ENCODE results near the gene SLC29A4.
"Not testable (repeated sequence)": the region's sequence is repeated elsewhere in the genome, so short reads cannot be mapped to it uniquely, and the experiment has no call there.

SLC29A4 gene

DNA sequence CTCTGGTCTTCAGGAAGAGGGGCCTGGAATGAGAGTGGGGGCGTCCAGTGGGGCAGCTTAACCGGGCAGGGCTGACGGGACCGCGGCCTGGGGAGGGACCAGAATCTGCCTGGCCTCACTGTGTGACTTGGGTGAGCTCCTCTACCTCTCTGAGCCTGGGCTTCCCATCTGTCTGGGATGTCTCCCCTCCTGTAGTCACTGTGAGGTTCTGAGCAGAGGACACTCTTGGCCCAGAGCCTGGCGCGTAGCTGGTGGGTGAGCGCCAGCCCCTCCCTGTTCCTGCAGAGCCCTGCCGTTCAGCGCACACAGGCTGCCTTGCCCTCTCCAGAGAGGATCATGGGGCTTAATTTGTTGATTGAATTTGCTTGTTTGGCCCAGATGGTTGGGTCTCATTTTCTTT lies 7.2 kb upstream of the SLC29A4 start:
- DNase-seq, result not testable (repeated sequence)

DNA sequence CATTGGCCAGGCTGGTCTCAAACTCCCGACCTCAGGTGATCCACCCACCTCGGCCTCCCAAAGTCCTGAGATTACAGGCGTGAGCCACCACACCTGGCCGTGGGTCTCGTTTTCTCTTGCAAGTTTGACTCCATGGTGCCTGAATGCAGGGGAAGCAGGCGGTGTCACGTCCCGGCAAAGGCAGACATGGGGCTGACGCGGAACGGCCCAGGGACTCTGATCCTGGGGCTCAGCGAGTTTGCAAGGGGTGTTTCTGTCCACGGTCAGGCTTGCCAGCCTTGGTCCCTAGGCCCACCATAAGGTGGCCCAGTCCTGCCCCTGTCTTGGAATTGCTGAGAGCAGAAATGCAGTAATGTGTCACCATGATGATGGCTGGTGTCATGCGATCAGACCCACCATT lies 6.6 kb upstream of the SLC29A4 start:
- DNase-seq, result not testable (repeated sequence)

- DNase-seq, result no peak
Observed at GRCh38 chr7:5276611-5277010, 6.1 kb upstream of the SLC29A4 start.

DNA sequence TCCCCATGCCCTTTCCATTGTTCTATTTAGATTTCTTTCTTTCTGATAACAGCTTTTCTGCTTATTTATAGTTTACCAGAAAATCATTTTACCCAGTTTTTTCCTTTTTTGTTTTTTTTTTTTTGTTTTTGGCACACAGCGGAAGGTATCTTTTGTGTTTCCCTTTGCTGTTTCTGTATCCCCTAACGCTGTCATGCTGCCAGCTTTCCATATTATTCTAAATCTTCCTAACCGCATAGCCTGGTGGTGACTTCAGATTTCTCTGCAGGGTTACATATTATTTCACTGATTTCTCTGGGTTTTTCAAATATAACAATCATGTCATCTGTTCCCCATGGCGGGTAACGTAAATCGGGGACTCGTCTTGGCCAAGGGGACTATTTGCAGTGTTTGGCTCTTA lies 4.0 kb upstream of the SLC29A4 start:
- no peak for DNase-seq

GRCh38 chr7:5279734-5280133 lies 3.0 kb upstream of the SLC29A4 start:
- no peak for DNase-seq

- DNase-seq, result not testable (repeated sequence)
Observed at GRCh38 chr7:5281598-5282500, 894 bp upstream of the SLC29A4 start.

DNA sequence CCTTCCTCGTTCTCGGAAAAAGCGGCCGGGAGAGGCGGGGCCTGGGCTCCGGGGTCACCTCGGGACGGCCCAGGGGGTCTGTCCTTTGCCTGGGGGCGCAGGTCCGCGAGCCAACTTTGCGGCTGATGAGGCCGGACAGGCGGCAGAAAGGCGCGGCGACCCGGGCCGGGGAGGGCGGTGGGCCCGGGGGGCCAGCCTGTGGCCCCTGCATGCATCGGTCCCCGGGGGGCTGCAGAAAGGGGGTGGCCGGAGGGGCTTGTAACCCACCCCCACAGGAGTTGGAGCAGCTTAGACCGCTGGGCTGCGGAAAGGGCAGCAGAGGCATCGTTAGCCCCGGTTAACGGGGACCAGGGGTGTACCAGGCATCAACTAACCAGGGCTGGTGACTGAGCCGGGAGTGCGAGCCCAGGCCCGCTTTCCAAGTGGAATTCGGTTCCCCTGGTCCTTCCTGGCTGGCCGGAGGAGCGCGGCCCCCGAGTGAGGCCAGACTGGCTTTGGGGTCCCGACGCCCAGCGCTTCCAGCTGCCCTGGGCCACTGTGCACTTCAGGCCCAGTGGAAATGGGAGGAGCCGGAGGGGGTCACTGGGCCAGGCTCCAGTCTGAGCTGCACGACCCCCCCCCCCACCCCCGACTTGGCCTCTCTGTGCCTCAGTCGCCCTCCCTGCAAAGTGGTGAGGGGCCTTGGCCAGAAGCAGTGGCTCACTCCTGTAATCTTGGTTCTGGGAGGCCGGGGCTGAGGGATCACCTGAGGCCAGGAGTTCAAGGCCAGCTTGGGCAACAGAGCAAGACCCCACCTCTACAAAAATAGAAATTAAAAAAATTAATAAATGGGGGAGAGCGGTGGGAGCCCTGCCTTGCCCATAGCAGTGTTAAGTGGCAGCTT lies 919 bp downstream of the SLC29A4 start:
- no peak for DNase-seq

- no peak for DNase-seq
Observed at GRCh38 chr7:5284304-5285281, 1.9 kb downstream of the SLC29A4 start.

GRCh38 chr7:5286933-5287332 lies 4.2 kb downstream of the SLC29A4 start:
- no peak for DNase-seq

DNA sequence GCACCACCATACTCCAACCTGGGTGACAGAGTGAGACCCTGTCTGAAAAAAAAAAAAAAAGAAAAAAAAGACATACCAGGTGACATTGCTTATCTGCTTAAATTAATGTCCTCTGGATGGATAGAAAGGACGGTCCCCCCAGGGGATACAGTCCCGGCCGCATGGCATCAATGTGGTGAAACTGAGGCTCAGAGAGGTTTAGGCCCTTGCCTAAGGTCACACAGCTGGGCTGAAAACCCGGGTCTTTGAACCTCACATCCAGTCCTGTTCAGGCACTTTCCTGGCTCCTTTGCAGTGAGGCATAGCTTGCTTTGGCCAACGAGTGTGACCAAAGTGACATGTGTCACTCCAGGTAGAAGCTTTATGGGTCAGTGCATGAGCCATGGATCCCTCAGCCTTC lies 4.6 kb downstream of the SLC29A4 start:
- DNase-seq, result not testable (repeated sequence)

DNA sequence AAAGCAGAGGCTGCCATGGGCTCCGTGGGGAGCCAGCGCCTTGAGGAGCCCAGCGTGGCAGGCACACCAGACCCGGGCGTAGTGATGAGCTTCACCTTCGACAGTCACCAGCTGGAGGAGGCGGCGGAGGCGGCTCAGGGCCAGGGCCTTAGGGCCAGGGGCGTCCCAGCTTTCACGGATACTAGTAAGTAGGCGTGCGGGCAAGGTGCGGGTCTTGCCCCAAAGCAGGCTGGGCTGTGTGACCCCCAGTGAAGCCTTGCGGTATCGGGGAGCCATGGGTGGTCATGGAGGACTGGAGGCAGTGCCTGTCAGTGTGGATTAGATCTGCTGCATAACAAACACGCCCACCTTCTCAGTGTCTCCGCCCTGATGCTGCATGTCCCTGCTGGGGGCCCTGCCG lies 5.1 kb downstream of the SLC29A4 start:
- DNase-seq, result no peak

GRCh38 chr7:5288560-5288959 lies 5.8 kb downstream of the SLC29A4 start:
- DNase-seq, result not testable (repeated sequence)

DNA sequence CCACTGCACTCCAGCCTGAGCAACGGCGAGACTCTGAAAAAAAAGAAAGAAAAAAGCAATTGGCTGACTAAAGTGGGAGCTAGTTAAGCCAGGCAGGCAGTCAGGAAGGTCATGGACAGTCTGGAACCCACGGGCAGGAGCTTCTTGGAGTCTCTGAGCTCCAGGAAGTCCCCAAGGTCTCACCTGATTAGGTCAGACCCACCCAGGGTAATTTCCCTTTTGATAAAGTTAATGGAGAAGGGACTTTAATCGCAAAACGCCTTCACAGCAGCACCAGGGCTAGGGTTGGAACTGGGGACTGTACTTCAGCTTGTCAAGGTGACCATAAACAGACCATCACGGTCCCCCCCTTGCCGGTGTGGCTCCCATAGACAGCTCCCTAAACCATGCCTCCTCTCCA lies 6.6 kb downstream of the SLC29A4 start:
- DNase-seq, result no peak

- DNase-seq, result no peak
Observed at GRCh38 chr7:5291301-5291700, 8.6 kb downstream of the SLC29A4 start.

- DNase-seq, result not testable (repeated sequence)
Observed at GRCh38 chr7:5291711-5292335, 9.1 kb downstream of the SLC29A4 start.

- DNase-seq, result no peak
Observed at GRCh38 chr7:5294169-5294987, 11.6 kb downstream of the SLC29A4 start.

- DNase-seq, result no peak
Observed at GRCh38 chr7:5295039-5296014, 12.6 kb downstream of the SLC29A4 start.

GRCh38 chr7:5296015-5296610 lies 13.4 kb downstream of the SLC29A4 start:
- DNase-seq, result no peak

DNA sequence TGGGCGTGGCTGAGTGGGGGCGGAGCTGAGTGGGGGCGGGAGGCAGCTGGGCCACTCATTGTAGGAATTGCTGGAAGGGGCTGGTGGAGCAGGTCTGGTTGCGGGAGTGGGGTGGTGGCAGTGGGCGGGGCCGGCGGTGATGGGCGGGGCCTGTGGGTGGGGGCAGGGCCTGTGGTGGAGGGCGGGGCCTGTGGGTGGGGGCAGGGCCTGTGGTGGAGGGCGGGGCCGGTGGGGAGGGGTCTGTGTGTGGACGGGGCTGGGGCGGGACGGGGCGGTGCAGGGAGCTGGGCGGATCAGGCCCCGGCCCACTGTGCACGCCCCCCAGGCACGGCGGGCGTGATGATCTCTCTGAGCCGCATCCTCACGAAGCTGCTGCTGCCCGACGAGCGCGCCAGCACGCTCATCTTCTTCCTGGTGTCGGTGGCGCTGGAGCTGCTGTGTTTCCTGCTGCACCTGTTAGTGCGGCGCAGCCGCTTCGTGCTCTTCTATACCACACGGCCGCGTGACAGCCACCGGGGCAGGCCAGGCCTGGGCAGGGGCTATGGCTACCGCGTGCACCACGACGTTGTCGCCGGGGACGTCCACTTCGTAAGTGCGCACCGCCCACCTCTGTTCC lies 14.0 kb downstream of the SLC29A4 start:
- DNase-seq, result no peak

Data from amniotic stem cell (primary cell).